Measurements from ENCODE around the gene PPP6R1. TPM values are rescaled to one million over a fixed set of nuclear protein-coding genes. Genes with fewer than 3 reads are reported as not detected.

PPP6R1 gene
- total and polyA plus RNA-seq, 2 of the 13 experiments (the other 11 are each of a cell fraction or from before 2014, with no cell fraction given) = 25.8 to 54.0 TPM

- TF ChIP-seq, protein P1, sequence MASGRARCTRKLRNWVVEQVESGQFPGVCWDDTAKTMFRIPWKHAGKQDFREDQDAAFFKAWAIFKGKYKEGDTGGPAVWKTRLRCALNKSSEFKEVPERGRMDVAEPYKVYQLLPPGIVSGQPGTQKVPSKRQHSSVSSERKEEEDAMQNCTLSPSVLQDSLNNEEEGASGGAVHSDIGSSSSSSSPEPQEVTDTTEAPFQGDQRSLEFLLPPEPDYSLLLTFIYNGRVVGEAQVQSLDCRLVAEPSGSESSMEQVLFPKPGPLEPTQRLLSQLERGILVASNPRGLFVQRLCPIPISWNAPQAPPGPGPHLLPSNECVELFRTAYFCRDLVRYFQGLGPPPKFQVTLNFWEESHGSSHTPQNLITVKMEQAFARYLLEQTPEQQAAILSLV (CRISPR knock-in tag; IDR thresholded peaks at IDR 0.05; ENCODE audit: borderline replicate concordance) = peak; percentile 44; the same call in 1 of the 2 replicates
- TF ChIP-seq HOXA5 (CRISPR knock-in tag; IDR thresholded peaks at IDR 0.05) (0 out of 2 replicates have a peak, but pooled peaks have one; percentile 43), PHF21A (CRISPR knock-in tag; IDR thresholded peaks at IDR 0.05) (no peak), KMT2A (CRISPR knock-in tag; IDR thresholded peaks at IDR 0.05) (no peak), ZNF121 (CRISPR knock-in tag; IDR thresholded peaks at IDR 0.05) (no peak), SPEN (CRISPR knock-in tag; IDR thresholded peaks at IDR 0.05; ENCODE audit: low read depth) (no peak), NR1H2 (CRISPR knock-in tag; IDR thresholded peaks at IDR 0.05; ENCODE audit: borderline replicate concordance, low read depth) (no peak), MBNL3 (CRISPR knock-in tag; conservative IDR thresholded peaks at IDR 0.05) (no peak), ZMYM4 (CRISPR knock-in tag; IDR thresholded peaks at IDR 0.05) (no peak), TP53 (CRISPR knock-in tag; conservative IDR thresholded peaks at IDR 0.05) (no peak), ZNF143 (CRISPR knock-in tag; IDR thresholded peaks at IDR 0.05) (peak; percentile 21; the same call in 1 of the 2 replicates), MAZ (IDR thresholded peaks at IDR 0.05; ENCODE audit: borderline replicate concordance, low read depth, low read length) (peak; percentile 59; the same call in 1 of the 2 replicates), MAZ (CRISPR knock-in tag; IDR thresholded peaks at IDR 0.05; ENCODE audit: low read depth) (peak; percentile 62; the same call in 1 of the 2 replicates), SNAPC5 (CRISPR knock-in tag; IDR thresholded peaks at IDR 0.05; ENCODE audit: borderline replicate concordance) (no peak), ZBTB7B (CRISPR knock-in tag; IDR thresholded peaks at IDR 0.05) (peak; percentile 87), ZNF496 (CRISPR knock-in tag; IDR thresholded peaks at IDR 0.05; ENCODE audit: insufficient replicate concordance) (no peak)
- TF ChIP-seq, protein P2, sequence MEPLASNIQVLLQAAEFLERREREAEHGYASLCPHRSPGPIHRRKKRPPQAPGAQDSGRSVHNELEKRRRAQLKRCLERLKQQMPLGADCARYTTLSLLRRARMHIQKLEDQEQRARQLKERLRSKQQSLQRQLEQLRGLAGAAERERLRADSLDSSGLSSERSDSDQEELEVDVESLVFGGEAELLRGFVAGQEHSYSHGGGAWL (CRISPR knock-in tag; IDR thresholded peaks at IDR 0.05) = no peak
- TF ChIP-seq, protein P3, sequence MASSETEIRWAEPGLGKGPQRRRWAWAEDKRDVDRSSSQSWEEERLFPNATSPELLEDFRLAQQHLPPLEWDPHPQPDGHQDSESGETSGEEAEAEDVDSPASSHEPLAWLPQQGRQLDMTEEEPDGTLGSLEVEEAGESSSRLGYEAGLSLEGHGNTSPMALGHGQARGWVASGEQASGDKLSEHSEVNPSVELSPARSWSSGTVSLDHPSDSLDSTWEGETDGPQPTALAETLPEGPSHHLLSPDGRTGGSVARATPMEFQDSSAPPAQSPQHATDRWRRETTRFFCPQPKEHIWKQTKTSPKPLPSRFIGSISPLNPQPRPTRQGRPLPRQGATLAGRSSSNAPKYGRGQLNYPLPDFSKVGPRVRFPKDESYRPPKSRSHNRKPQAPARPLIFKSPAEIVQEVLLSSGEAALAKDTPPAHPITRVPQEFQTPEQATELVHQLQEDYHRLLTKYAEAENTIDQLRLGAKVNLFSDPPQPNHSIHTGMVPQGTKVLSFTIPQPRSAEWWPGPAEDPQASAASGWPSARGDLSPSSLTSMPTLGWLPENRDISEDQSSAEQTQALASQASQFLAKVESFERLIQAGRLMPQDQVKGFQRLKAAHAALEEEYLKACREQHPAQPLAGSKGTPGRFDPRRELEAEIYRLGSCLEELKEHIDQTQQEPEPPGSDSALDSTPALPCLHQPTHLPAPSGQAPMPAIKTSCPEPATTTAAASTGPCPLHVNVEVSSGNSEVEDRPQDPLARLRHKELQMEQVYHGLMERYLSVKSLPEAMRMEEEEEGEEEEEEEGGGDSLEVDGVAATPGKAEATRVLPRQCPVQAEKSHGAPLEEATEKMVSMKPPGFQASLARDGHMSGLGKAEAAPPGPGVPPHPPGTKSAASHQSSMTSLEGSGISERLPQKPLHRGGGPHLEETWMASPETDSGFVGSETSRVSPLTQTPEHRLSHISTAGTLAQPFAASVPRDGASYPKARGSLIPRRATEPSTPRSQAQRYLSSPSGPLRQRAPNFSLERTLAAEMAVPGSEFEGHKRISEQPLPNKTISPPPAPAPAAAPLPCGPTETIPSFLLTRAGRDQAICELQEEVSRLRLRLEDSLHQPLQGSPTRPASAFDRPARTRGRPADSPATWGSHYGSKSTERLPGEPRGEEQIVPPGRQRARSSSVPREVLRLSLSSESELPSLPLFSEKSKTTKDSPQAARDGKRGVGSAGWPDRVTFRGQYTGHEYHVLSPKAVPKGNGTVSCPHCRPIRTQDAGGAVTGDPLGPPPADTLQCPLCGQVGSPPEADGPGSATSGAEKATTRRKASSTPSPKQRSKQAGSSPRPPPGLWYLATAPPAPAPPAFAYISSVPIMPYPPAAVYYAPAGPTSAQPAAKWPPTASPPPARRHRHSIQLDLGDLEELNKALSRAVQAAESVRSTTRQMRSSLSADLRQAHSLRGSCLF (CRISPR knock-in tag; IDR thresholded peaks at IDR 0.05; ENCODE audit: borderline replicate concordance) = no peak
- TF ChIP-seq, protein P4, sequence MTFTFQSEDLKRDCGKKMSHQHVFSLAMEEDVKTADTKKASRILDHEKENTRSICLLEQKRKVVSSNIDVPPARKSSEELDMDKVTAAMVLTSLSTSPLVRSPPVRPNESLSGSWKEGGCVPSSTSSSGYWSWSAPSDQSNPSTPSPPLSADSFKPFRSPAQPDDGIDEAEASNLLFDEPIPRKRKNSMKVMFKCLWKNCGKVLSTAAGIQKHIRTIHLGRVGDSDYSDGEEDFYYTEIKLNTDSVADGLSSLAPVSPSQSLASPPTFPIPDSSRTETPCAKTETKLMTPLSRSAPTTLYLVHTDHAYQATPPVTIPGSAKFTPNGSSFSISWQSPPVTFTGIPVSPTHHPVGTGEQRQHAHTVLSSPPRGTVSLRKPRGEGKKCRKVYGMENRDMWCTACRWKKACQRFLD (CRISPR knock-in tag; IDR thresholded peaks at IDR 0.05; ENCODE audit: borderline replicate concordance) = no peak
These were observed 42.9 kb upstream of the PPP6R1 start (continued) for GRCh38 chr19:55301459-55302317.
